GM23248 (cell line): ENCODE measurements around the gene PRDM16. TPM values are rescaled to one million over a fixed set of nuclear protein-coding genes. Genes with fewer than 3 reads are reported as not detected.

Experiments used
- DNase-seq: peaks from one replicate; pipeline ENCODE4 v3.0.0-alpha.2; 2015
- H2AFZ ChIP-seq: fragments of 200-600 bp; sonication (generic); 2 replicates; pipeline ENCODE4 v1.6.1; 2016; ENCODE audit warnings: antibody characterized with exemption
- H3F3A ChIP-seq: fragments of 200-600 bp; sonication (generic); 2 replicates; pipeline ENCODE4 v1.6.1; 2016; ENCODE audit warnings: mild to moderate bottlenecking, antibody characterized with exemption, mixed run types; ENCODE audit not compliant: insufficient read depth
- H3K27ac ChIP-seq: fragments of 200-600 bp; sonication (generic); 2 replicates; pipeline ENCODE4 v1.5.1; 2016; ENCODE audit warnings: mild to moderate bottlenecking
- H3K27me3 ChIP-seq: fragments of 200-600 bp; sonication (generic); replicated peaks from 2 replicates; pipeline ENCODE4 v1.6.1; 2016; ENCODE audit warnings: mild to moderate bottlenecking; ENCODE audit not compliant: insufficient read depth
- H3K36me3 ChIP-seq: fragments of 200-600 bp; sonication (generic); 2 replicates; pipeline ENCODE4 v1.6.1; 2016; ENCODE audit warnings: low read depth, mild to moderate bottlenecking
- H3K4me1 ChIP-seq: fragments of 200-600 bp; sonication (generic); 2 replicates; pipeline ENCODE4 v1.6.1; 2016; ENCODE audit warnings: mild to moderate bottlenecking; ENCODE audit not compliant: insufficient read depth
- H3K4me2 ChIP-seq: fragments of 200-600 bp; sonication (generic); one replicate; pipeline ENCODE4 v1.6.1; 2016; ENCODE audit warnings: mild to moderate bottlenecking; ENCODE audit not compliant: unreplicated experiment
- H3K4me3 ChIP-seq: fragments of 200-600 bp; sonication (generic); 2 replicates; pipeline ENCODE4 v1.5.1; 2016; ENCODE audit warnings: mild to moderate bottlenecking
- H3K79me2 ChIP-seq: fragments of 200-600 bp; sonication (generic); 2 replicates; pipeline ENCODE4 v1.6.1; 2016; ENCODE audit warnings: mild to moderate bottlenecking; ENCODE audit not compliant: insufficient read depth
- H3K9ac ChIP-seq: fragments of 200-600 bp; sonication (generic); 2 replicates; pipeline ENCODE4 v1.6.1; 2016; ENCODE audit warnings: mild to moderate bottlenecking
- H3K9me2 ChIP-seq: fragments of 200-600 bp; sonication (generic); 2 replicates; pipeline ENCODE4 v1.6.1; 2016; ENCODE audit warnings: mixed run types, mild to moderate bottlenecking, moderate library complexity; ENCODE audit not compliant: insufficient read depth
- H3K9me3 ChIP-seq: fragments of 200-600 bp; sonication (generic); one replicate; pipeline ENCODE4 v1.6.1; 2017; ENCODE audit warnings: low read depth
- H4K20me1 ChIP-seq: fragments of 200-600 bp; sonication (generic); 2 replicates; pipeline ENCODE4 v1.6.0; 2016; ENCODE audit not compliant: insufficient read depth
- EZH2 ChIP-seq: fragments of 200-600 bp; sonication (generic); IDR thresholded peaks from 2 replicates; pipeline ENCODE4 v1.6.1; 2018; ENCODE audit warnings: antibody characterized with exemption, mild to moderate bottlenecking; ENCODE audit not compliant: insufficient read depth, poor library complexity, severe bottlenecking
- EZH2phosphoT487 ChIP-seq: fragments of 200-600 bp; sonication (generic); IDR thresholded peaks from 2 replicates; pipeline ENCODE4 v1.6.1; 2018; ENCODE audit warnings: antibody characterized with exemption, moderate library complexity, mild to moderate bottlenecking, low read depth; ENCODE audit not compliant: insufficient read depth
- WGBS, 2 experiments: methylation state at CpG; one replicate each; pipeline ENCODE4 v1.1.6; 2015 to 2017; ENCODE audit warnings: low lambda C conversion rate in 2 of 2, low coverage in 1 of 2; ENCODE audit errors: missing lambda C conversion rate in 2 of 2; 5-methylcytosine and 5-hydroxymethylcytosine counted together
- in situ Hi-C: fragments of 300-500 bp; cut with MboI; formaldehyde crosslinking; loops from 2 replicates; pipeline ENCODE4 v1.15.0; 2020
- polyA plus RNA-seq: library from polyadenylated mRNA; unstranded; fragments of >200 nt; fragmentation: Nextera tagmentation; extraction: Ambion mirVana; gene quantifications from 2 replicates; pipeline ENCODE4 v1.2.1, GENCODE V29; 2016
- total RNA-seq: library from RNA; depleted of rRNA; stranded (reverse); fragments of >200 nt; shearing (Covaris generic); gene quantifications from 2 replicates; pipeline ENCODE4 v1.2.3, GENCODE V29; 2014

Gene PRDM16
- total and polyA plus RNA-seq, 2 experiments from 2014 or later = 0.18 TPM; not detected in 1

DNA sequence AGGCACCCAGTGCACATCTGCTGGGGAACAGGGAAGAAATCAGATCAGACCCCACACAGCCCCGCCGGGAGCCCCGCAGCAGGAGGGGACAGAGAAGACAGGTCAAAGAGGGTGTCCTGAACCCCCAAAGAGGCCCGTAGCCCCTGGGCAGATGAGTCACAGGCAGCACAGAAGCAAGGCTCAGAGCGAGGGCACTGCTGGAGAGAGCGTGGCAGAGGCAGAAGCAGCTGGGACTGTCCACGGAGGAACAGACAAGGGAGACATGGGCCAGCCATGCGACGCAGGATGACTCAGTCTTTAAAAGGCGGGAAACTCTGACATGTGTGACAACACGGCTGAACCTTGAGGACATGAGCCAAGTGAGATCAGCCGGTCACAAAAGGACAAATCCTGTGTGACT is 14.5 kb upstream of the PRDM16 start:
- no peaks in the 10 kb centered on the region for H3F3A ChIP-seq
- H3K27ac ChIP-seq = no peak overlapping the region
- no peak overlapping the region for H3K4me3 ChIP-seq
- no peak overlapping the region for H3K4me2 ChIP-seq
- no peaks in the 10 kb centered on the region for H3K9me2 ChIP-seq
- H4K20me1 ChIP-seq = no peaks in the 10 kb centered on the region
- H3K9me3 ChIP-seq = no peaks in the 10 kb centered on the region
- TF ChIP-seq EZH2 (no peak), EZH2phosphoT487 (no peak)
- H3K79me2 ChIP-seq = no peaks in the 10 kb centered on the region
- H3K9ac ChIP-seq = no peak overlapping the region
- H3K4me1 ChIP-seq = no peaks in the 10 kb centered on the region
- in situ Hi-C loops = no loop called here
- WGBS, 2 experiments = 58 to 71% methylated on average over 12 of the region's 12 CpGs
- no peak overlapping the region for H2AFZ ChIP-seq
- no peaks in the 10 kb centered on the region for H3K36me3 ChIP-seq
- peaks cover 27% of the 10 kb centered on the region for H3K27me3 ChIP-seq
- DNase-seq = no peak

DNA sequence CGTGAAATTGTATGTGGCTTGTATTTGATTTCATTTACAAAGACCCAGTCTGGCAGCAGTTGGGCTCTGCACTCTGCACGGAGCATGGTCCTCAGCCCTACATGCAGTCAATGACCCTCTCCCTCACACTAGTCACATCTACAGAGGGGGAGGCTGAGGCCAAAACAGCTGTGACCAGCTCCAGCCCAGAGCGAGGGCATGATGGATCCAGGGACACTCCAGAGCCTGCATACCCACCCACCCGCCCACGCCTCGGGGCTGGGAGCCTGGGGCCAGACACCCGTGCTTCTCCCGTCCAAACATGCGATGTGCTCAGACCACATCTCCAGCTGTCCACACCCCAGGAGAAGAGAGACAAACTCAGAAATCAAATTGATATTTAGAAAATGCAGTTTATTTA is 14.0 kb upstream of the PRDM16 start:
- Histone ChIP-seq H3K27ac (no peak overlapping the region), H3K4me1 (no peaks in the 10 kb centered on the region), H3K9me2 (no peaks in the 10 kb centered on the region), H3K79me2 (no peaks in the 10 kb centered on the region), H2AFZ (no peak overlapping the region), H3K4me2 (no peak overlapping the region), H3K27me3 (peaks cover 30% of the 10 kb centered on the region), H3K9ac (no peak overlapping the region), H3K9me3 (no peaks in the 10 kb centered on the region), H3F3A (no peaks in the 10 kb centered on the region), H3K36me3 (no peaks in the 10 kb centered on the region), H3K4me3 (no peak overlapping the region), H4K20me1 (no peaks in the 10 kb centered on the region)
- 57 to 61% methylated on average over 6 to 9 of the region's 9 CpGs for WGBS, 2 experiments
- DNase-seq = no peak
- in situ Hi-C loops = no loop called here
- TF ChIP-seq EZH2phosphoT487 (no peak), EZH2 (no peak)

DNA sequence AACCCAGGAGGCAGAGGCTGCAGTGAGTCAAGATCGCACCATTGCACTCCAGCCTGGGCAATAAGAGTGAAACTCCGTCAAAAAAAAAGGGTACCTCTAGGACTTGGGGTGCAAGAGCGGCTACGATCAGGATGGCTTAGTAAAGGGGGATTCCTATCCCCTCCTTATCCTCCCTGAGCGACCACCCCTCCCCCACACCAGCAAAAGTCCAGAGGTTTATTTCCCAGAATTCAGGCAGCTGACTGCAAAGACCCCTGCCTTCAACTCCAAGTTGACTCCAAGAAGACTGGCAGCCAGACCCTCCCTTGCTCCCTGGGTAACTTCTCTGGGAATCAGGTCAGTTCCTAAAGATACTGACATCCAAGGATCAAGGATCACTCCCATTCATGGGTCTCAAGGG is 12.4 kb upstream of the PRDM16 start:
- WGBS, 2 experiments = 52 to 59% methylated on average over 5 of the region's 5 CpGs
- no peak for TF ChIP-seq EZH2phosphoT487
- TF ChIP-seq EZH2 = no peak
- Histone ChIP-seq H3K4me1 (no peaks in the 10 kb centered on the region), H3K9ac (no peak overlapping the region), H3F3A (no peaks in the 10 kb centered on the region), H3K27ac (no peak overlapping the region), H3K9me3 (no peaks in the 10 kb centered on the region), H3K36me3 (no peaks in the 10 kb centered on the region), H3K27me3 (peaks cover 44% of the 10 kb centered on the region), H4K20me1 (no peaks in the 10 kb centered on the region), H3K9me2 (no peaks in the 10 kb centered on the region), H2AFZ (no peak overlapping the region), H3K79me2 (no peaks in the 10 kb centered on the region), H3K4me3 (no peak overlapping the region), H3K4me2 (no peak overlapping the region)
- in situ Hi-C loops = no loop called here
- DNase-seq = no peak

DNA sequence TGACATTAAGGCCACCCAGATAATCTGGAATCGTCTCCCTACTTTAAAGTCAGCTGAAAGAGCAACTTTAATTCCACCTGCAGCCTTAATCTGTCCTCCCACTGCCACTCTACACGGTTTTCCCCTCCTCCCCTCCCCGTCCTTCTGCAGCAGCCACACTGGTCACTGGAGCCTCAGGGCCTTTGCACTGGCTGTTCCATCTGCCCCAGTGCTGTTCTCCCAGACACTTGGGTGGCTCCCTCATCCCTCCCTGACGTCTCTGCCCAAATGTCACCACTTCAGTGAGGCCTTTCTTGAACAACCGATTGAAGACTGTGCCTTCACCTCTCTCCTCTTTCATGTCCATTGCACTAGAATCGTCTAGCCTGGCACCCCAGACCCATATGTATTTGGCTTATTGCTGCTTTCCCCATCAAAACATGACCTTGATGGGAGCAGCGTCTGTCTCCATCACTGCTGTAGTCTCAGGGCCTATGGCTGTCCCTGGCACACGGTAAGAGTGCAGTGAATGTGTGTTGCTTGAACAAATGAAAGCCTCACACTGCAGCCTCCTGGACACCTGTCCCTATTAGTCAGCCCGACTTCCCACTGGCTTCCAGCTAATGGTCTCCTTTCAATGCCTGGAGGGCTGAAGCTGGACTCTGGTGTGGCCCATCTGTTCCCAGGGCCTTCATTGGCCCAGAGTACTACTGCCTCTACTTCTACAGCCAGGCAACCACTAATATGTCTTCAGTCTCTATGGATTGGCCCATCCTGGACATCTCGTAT is 10.6 kb upstream of the PRDM16 start:
- DNase-seq = no peak
- Histone ChIP-seq H3K27me3 (peaks cover 61% of the 10 kb centered on the region), H3K27ac (no peak overlapping the region), H3K79me2 (no peaks in the 10 kb centered on the region), H2AFZ (no peak overlapping the region), H3K36me3 (no peaks in the 10 kb centered on the region), H4K20me1 (no peaks in the 10 kb centered on the region), H3K4me2 (no peak overlapping the region), H3K4me1 (no peaks in the 10 kb centered on the region), H3K4me3 (no peak overlapping the region), H3K9me3 (no peaks in the 10 kb centered on the region), H3K9ac (no peak overlapping the region), H3K9me2 (no peaks in the 10 kb centered on the region), H3F3A (no peaks in the 10 kb centered on the region)
- 18 to 21% methylated on average over 10 of the region's 10 CpGs for WGBS, 2 experiments
- TF ChIP-seq EZH2 = no peak
- TF ChIP-seq EZH2phosphoT487 = no peak
- in situ Hi-C loops = no loop called here
